ENCODE measurements around the gene MROH2A. TPM values are rescaled to one million over a fixed set of nuclear protein-coding genes. Genes with fewer than 3 reads are reported as not detected.

The MROH2A gene
- total and polyA plus RNA-seq, 4 donors: 0.08 to 0.28 (median 0.09) TPM; not detected in 1

DNA sequence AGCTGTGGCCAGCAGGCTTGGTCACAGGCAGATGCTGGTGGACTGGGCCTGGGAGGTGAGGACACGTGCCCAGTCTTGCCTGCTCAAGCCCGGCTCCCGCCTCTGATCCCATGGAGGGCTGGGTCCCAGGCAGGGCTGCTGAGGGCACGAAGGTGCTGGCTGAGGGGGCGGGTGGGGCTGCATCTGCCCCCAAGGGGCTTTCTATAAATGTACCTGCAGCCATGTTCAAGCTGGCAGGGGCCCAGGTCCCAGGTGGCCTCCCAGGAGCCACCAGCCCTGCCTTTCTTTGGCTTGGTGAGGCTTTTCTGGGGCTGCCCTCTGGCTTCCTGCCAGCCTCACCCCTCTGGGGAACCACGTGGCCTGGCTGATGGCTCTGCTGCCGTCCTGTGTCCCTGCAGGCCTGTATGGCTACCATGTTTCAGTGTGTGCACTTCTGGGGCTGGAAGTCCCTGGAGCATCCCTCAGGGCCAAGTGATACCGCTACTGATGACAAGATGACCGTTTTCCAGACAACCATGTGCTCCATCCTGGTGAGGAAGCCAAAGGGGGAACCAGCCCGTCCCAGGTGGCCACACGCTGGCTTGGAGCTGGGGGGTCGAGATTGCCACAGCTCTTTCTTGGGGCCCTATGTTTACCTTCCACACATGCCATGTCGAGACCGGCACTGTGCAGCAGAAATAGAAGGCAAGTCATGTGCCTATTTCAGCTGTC is 53.0 kb downstream of the MROH2A start:
- H3K36me3 ChIP-seq (ENCODE audit: control insufficient read depth in 4 of 4, insufficient read depth in 3 of 4, low read depth in 1 of 4, low read length in 3 of 4): no peaks in the 10 kb centered on the region
- DNase-seq (ENCODE audit: low spot score): no peak
- TF ChIP-seq, protein P1, sequence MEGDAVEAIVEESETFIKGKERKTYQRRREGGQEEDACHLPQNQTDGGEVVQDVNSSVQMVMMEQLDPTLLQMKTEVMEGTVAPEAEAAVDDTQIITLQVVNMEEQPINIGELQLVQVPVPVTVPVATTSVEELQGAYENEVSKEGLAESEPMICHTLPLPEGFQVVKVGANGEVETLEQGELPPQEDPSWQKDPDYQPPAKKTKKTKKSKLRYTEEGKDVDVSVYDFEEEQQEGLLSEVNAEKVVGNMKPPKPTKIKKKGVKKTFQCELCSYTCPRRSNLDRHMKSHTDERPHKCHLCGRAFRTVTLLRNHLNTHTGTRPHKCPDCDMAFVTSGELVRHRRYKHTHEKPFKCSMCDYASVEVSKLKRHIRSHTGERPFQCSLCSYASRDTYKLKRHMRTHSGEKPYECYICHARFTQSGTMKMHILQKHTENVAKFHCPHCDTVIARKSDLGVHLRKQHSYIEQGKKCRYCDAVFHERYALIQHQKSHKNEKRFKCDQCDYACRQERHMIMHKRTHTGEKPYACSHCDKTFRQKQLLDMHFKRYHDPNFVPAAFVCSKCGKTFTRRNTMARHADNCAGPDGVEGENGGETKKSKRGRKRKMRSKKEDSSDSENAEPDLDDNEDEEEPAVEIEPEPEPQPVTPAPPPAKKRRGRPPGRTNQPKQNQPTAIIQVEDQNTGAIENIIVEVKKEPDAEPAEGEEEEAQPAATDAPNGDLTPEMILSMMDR (IDR thresholded peaks at IDR 0.05; ENCODE audit: low read depth, low read length, missing input control): no peak
- TF ChIP-seq FOXA1 (IDR thresholded peaks at IDR 0.05) (no peak), FOXA2 (IDR thresholded peaks at IDR 0.05) (no peak), GABPA (IDR thresholded peaks at IDR 0.05 in 1 of 2, conservative IDR thresholded peaks at IDR 0.05 in 1 of 2) (no peak), HNF4A (conservative IDR thresholded peaks at IDR 0.05) (no peak), RXRA (IDR thresholded peaks at IDR 0.05) (no peak), HNF4G (IDR thresholded peaks at IDR 0.05) (no peak)
- TF ChIP-seq, protein P2, sequence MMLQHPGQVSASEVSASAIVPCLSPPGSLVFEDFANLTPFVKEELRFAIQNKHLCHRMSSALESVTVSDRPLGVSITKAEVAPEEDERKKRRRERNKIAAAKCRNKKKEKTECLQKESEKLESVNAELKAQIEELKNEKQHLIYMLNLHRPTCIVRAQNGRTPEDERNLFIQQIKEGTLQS (IDR thresholded peaks at IDR 0.05): no peak
- TF ChIP-seq, protein P3, sequence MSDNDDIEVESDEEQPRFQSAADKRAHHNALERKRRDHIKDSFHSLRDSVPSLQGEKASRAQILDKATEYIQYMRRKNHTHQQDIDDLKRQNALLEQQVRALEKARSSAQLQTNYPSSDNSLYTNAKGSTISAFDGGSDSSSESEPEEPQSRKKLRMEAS (IDR thresholded peaks at IDR 0.05): no peak
- no peaks in the 10 kb centered on the region for H3K27me3 ChIP-seq (ENCODE audit: control insufficient read depth in 4 of 4, insufficient read depth in 4 of 4, low read length in 3 of 4)
- no peak overlapping the region for H3K27ac ChIP-seq (ENCODE audit: low read depth in 1 of 2, low read length in 2 of 2)
- WGBS: 92% methylated on average over 14 of the region's 14 CpGs
- no peaks in the 10 kb centered on the region for H3K4me1 ChIP-seq (ENCODE audit: control insufficient read depth in 4 of 4, insufficient read depth in 4 of 4, low read length in 3 of 4)
- no peaks in the 10 kb centered on the region for H3K9me3 ChIP-seq (ENCODE audit: control insufficient read depth in 4 of 4, low read length in 3 of 4)
- no peak overlapping the region for H3K9ac ChIP-seq (ENCODE audit: low read depth in 1 of 2, low read length in 2 of 2)
- no peak overlapping the region for H3K4me3 ChIP-seq (ENCODE audit: low read depth in 1 of 3, low read length in 3 of 3)

DNA sequence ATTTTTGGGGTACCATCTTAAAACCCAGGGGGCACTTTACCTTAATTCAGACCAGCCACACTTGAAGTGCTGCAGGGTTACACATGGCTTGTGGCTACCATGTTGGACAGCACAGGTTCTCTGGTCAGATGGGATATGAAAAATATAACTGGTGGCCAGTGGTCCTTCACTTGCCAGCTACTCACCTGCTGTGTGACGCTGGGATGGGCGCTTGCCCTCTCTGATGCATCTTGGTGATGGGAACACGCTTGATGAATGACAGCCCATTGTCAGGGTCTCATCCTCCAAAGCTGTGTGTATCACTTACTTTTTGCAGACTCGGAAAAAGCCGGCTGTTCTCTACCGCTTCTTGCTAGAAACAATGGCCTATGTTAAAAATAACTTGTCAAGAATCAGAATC is 53.7 kb downstream of the MROH2A start:
- no peaks in the 10 kb centered on the region for H3K36me3 ChIP-seq (ENCODE audit: control insufficient read depth in 4 of 4, insufficient read depth in 3 of 4, low read depth in 1 of 4, low read length in 3 of 4)
- H3K4me3 ChIP-seq (ENCODE audit: low read depth in 1 of 3, low read length in 3 of 3): no peak overlapping the region
- H3K4me1 ChIP-seq (ENCODE audit: control insufficient read depth in 4 of 4, insufficient read depth in 4 of 4, low read length in 3 of 4): no peaks in the 10 kb centered on the region
- no peaks in the 10 kb centered on the region for H3K9me3 ChIP-seq (ENCODE audit: control insufficient read depth in 4 of 4, low read length in 3 of 4)
- TF ChIP-seq, protein P2 (IDR thresholded peaks at IDR 0.05): no peak
- TF ChIP-seq, protein P1 (IDR thresholded peaks at IDR 0.05; ENCODE audit: low read depth, low read length, missing input control): no peak
- TF ChIP-seq, protein P4, sequence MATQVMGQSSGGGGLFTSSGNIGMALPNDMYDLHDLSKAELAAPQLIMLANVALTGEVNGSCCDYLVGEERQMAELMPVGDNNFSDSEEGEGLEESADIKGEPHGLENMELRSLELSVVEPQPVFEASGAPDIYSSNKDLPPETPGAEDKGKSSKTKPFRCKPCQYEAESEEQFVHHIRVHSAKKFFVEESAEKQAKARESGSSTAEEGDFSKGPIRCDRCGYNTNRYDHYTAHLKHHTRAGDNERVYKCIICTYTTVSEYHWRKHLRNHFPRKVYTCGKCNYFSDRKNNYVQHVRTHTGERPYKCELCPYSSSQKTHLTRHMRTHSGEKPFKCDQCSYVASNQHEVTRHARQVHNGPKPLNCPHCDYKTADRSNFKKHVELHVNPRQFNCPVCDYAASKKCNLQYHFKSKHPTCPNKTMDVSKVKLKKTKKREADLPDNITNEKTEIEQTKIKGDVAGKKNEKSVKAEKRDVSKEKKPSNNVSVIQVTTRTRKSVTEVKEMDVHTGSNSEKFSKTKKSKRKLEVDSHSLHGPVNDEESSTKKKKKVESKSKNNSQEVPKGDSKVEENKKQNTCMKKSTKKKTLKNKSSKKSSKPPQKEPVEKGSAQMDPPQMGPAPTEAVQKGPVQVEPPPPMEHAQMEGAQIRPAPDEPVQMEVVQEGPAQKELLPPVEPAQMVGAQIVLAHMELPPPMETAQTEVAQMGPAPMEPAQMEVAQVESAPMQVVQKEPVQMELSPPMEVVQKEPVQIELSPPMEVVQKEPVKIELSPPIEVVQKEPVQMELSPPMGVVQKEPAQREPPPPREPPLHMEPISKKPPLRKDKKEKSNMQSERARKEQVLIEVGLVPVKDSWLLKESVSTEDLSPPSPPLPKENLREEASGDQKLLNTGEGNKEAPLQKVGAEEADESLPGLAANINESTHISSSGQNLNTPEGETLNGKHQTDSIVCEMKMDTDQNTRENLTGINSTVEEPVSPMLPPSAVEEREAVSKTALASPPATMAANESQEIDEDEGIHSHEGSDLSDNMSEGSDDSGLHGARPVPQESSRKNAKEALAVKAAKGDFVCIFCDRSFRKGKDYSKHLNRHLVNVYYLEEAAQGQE (IDR thresholded peaks at IDR 0.05): no peak
- TF ChIP-seq, protein P3 (IDR thresholded peaks at IDR 0.05): no peak
- TF ChIP-seq NR2F2 (IDR thresholded peaks at IDR 0.05): no peak
- no peak for TF ChIP-seq FOXA2 (IDR thresholded peaks at IDR 0.05)
- TF ChIP-seq RXRA (IDR thresholded peaks at IDR 0.05): no peak
- TF ChIP-seq HNF4A (conservative IDR thresholded peaks at IDR 0.05): no peak
- TF ChIP-seq SP1 (IDR thresholded peaks at IDR 0.05): no peak
- TF ChIP-seq EGR1 (IDR thresholded peaks at IDR 0.05; ENCODE audit: low read depth in 2 of 2): no peak
- no peak for TF ChIP-seq RAD21 (IDR thresholded peaks at IDR 0.05)
- no peak for TF ChIP-seq FOXA1 (IDR thresholded peaks at IDR 0.05)
- no peak for TF ChIP-seq GABPA (IDR thresholded peaks at IDR 0.05 in 1 of 2, conservative IDR thresholded peaks at IDR 0.05 in 1 of 2)
- H3K27ac ChIP-seq (ENCODE audit: low read depth in 1 of 2, low read length in 2 of 2): no peak overlapping the region
- WGBS: 98% methylated on average over 6 of the region's 6 CpGs
- H3K9ac ChIP-seq (ENCODE audit: low read depth in 1 of 2, low read length in 2 of 2): no peak overlapping the region
- H3K27me3 ChIP-seq (ENCODE audit: control insufficient read depth in 4 of 4, insufficient read depth in 4 of 4, low read length in 3 of 4): no peaks in the 10 kb centered on the region
- DNase-seq (ENCODE audit: low spot score): no peak
